Measurements from ENCODE around the gene HARBI1.

The HARBI1 gene

GRCh38 chr11:46612326-46612725 lies 4.7 kb downstream of the HARBI1 start:
- Mint-ChIP-seq H3K4me3 (no peak overlapping the region), H3K27me3 (no peaks in the 10 kb centered on the region), H3K36me3 (no peaks in the 10 kb centered on the region), H3K9me3 (no peaks in the 10 kb centered on the region), H3K4me1 (peaks cover 17% of the 10 kb centered on the region), H3K27ac (no peak overlapping the region)

GRCh38 chr11:46611526-46612304 lies 5.3 kb downstream of the HARBI1 start:
- Mint-ChIP-seq H3K27ac (no peak overlapping the region), H3K9me3 (no peaks in the 10 kb centered on the region), H3K27me3 (no peaks in the 10 kb centered on the region), H3K36me3 (no peaks in the 10 kb centered on the region), H3K4me1 (peaks cover 19% of the 10 kb centered on the region), H3K4me3 (no peak overlapping the region)

- Mint-ChIP-seq H3K27ac (no peak overlapping the region), H3K9me3 (no peaks in the 10 kb centered on the region), H3K4me1 (peaks cover 6% of the 10 kb centered on the region), H3K36me3 (no peaks in the 10 kb centered on the region), H3K27me3 (no peaks in the 10 kb centered on the region), H3K4me3 (no peak overlapping the region)
These were observed 7.6 kb downstream of the HARBI1 start for GRCh38 chr11:46609386-46609785.

- H3K36me3 Mint-ChIP-seq, result no peaks in the 10 kb centered on the region
- peak overlapping the region; percentile 2 for H3K27ac Mint-ChIP-seq
- H3K27me3 Mint-ChIP-seq, result no peaks in the 10 kb centered on the region
- H3K4me3 Mint-ChIP-seq, result no peak overlapping the region
- peaks cover 6% of the 10 kb centered on the region for H3K4me1 Mint-ChIP-seq
- H3K9me3 Mint-ChIP-seq, result no peaks in the 10 kb centered on the region
These were observed 9.5 kb downstream of the HARBI1 start for GRCh38 chr11:46607516-46607915.

- Mint-ChIP-seq H3K9me3 (no peaks in the 10 kb centered on the region), H3K27me3 (no peaks in the 10 kb centered on the region), H3K4me1 (peaks cover 6% of the 10 kb centered on the region), H3K4me3 (no peak overlapping the region), H3K27ac (no peak overlapping the region), H3K36me3 (no peaks in the 10 kb centered on the region)
These were observed 12.2 kb downstream of the HARBI1 start for GRCh38 chr11:46604796-46605195.

- no peaks in the 10 kb centered on the region for H3K27me3 Mint-ChIP-seq
- no peak overlapping the region for H3K4me3 Mint-ChIP-seq
- H3K27ac Mint-ChIP-seq, result no peak overlapping the region
- H3K36me3 Mint-ChIP-seq, result no peaks in the 10 kb centered on the region
- no peaks in the 10 kb centered on the region for H3K9me3 Mint-ChIP-seq
- H3K4me1 Mint-ChIP-seq, result peaks cover 6% of the 10 kb centered on the region
These were observed 13.2 kb downstream of the HARBI1 start for GRCh38 chr11:46603704-46604308.

- no peak overlapping the region for H3K4me3 Mint-ChIP-seq
- H3K27ac Mint-ChIP-seq, result no peak overlapping the region
These were observed 15.9 kb downstream of the HARBI1 start for GRCh38 chr11:46601129-46601528.

GRCh38 chr11:46600194-46600960 lies 16.6 kb downstream of the HARBI1 start:
- Mint-ChIP-seq H3K4me3 (no peak overlapping the region), H3K9me3 (no peaks in the 10 kb centered on the region), H3K27me3 (no peaks in the 10 kb centered on the region), H3K27ac (no peak overlapping the region), H3K36me3 (no peaks in the 10 kb centered on the region), H3K4me1 (no peaks in the 10 kb centered on the region)

More at GRCh38 chr11:46601129-46601528, 15.9 kb downstream of the HARBI1 start:
- Mint-ChIP-seq H3K4me1 (no peaks in the 10 kb centered on the region), H3K27me3 (no peaks in the 10 kb centered on the region), H3K9me3 (no peaks in the 10 kb centered on the region), H3K36me3 (no peaks in the 10 kb centered on the region)

- Mint-ChIP-seq H3K27ac (no peak overlapping the region), H3K4me1 (no peaks in the 10 kb centered on the region), H3K4me3 (no peak overlapping the region), H3K27me3 (no peaks in the 10 kb centered on the region), H3K9me3 (no peaks in the 10 kb centered on the region), H3K36me3 (no peaks in the 10 kb centered on the region)
These were observed 17.5 kb downstream of the HARBI1 start for GRCh38 chr11:46599340-46600193.

- H3K4me3 Mint-ChIP-seq, result no peak overlapping the region
These were observed 19.3 kb downstream of the HARBI1 start for GRCh38 chr11:46597609-46598219.

GRCh38 chr11:46597155-46597554 lies 19.9 kb downstream of the HARBI1 start:
- Mint-ChIP-seq H3K36me3 (no peaks in the 10 kb centered on the region), H3K4me3 (no peak overlapping the region), H3K9me3 (no peaks in the 10 kb centered on the region), H3K27ac (no peak overlapping the region), H3K27me3 (no peaks in the 10 kb centered on the region), H3K4me1 (peaks cover 20% of the 10 kb centered on the region)

More at GRCh38 chr11:46597609-46598219, 19.3 kb downstream of the HARBI1 start:
- H3K27ac Mint-ChIP-seq, result no peak overlapping the region
- no peaks in the 10 kb centered on the region for H3K27me3 Mint-ChIP-seq
- H3K36me3 Mint-ChIP-seq, result no peaks in the 10 kb centered on the region
- H3K4me1 Mint-ChIP-seq, result peaks cover 15% of the 10 kb centered on the region
- H3K9me3 Mint-ChIP-seq, result no peaks in the 10 kb centered on the region

GRCh38 chr11:46594785-46595184 lies 22.2 kb downstream of the HARBI1 start:
- H3K4me1 Mint-ChIP-seq, result peaks cover 38% of the 10 kb centered on the region
- H3K27ac Mint-ChIP-seq, result peak overlapping the region; percentile 12
- H3K4me3 Mint-ChIP-seq, result no peak overlapping the region
- no peaks in the 10 kb centered on the region for H3K9me3 Mint-ChIP-seq
- no peaks in the 10 kb centered on the region for H3K27me3 Mint-ChIP-seq
- no peaks in the 10 kb centered on the region for H3K36me3 Mint-ChIP-seq

- H3K27me3 Mint-ChIP-seq, result no peaks in the 10 kb centered on the region
- peak overlapping the region; percentile 91 for H3K27ac Mint-ChIP-seq
- no peaks in the 10 kb centered on the region for H3K36me3 Mint-ChIP-seq
- H3K9me3 Mint-ChIP-seq, result no peaks in the 10 kb centered on the region
- peaks cover 39% of the 10 kb centered on the region for H3K4me1 Mint-ChIP-seq
- peak overlapping the region; percentile 96 for H3K4me3 Mint-ChIP-seq
These were observed 22.7 kb downstream of the HARBI1 start for GRCh38 chr11:46594374-46594700.

- Mint-ChIP-seq H3K4me1 (peaks cover 45% of the 10 kb centered on the region), H3K4me3 (peak within 1 kb of the TSS; percentile 96), H3K36me3 (no peaks in the 10 kb centered on the region), H3K9me3 (no peaks in the 10 kb centered on the region), H3K27me3 (no peaks in the 10 kb centered on the region), H3K27ac (peak within 1 kb of the TSS; percentile 91)
These were observed 23.3 kb downstream of the HARBI1 start, which contains the start of gene AMBRA1 for GRCh38 chr11:46593550-46594373. Gene AMBRA1, minus strand, starts transcription at chr11:46594023. Its CDS starts 45,643 bp downstream, at chr11:46548380.

All from activated naive CD4-positive, alpha-beta T cell treated with anti-CD3 and anti-CD28 coated beads, Interleukin-2, amount 50 U/mL, for 24 hours (primary cell).